ENCODE results near the gene TRIP10. TPM values are rescaled to one million over a fixed set of nuclear protein-coding genes. Genes with fewer than 3 reads are reported as not detected.
A peak's percentile ranks its signal among the peaks of the same experiment; 100 is the strongest.

Gene TRIP10
- total and polyA plus RNA-seq, 4 donors = 60.8 to 97.3 (median 79.8) TPM

DNA sequence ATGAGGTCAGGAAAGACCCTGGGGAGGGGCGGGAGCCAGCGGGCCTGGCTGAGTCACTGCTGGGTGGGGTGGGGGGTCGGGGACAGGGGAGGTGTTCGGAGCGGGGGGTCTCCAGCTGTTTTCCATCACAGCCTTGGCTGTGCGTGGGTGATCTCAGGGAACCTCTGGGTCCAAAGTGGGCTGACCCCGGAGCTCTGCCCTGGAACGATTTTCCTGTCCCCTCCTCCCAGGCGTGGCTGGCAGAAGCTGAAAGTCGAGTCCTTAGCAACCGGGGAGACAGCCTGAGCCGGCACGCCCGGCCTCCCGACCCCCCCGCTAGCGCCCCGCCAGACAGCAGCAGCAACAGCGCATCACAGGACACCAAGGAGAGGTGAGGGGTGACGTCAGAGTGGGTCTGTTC lies 10.6 kb downstream of the TRIP10 start:
- DNase-seq = peak; percentile 64 to 84 (median 75)
- H3K4me3 ChIP-seq = no peak overlapping the region
- 72 to 88% methylated on average over 19 to 20 of the region's 20 CpGs for WGBS, 2 donors
- no peak for ATAC-seq (ENCODE audit: insufficient read depth, low FRiP score)
- no peaks in the 10 kb centered on the region for H3K27me3 ChIP-seq (ENCODE audit: control insufficient read depth in 3 of 3, insufficient read depth in 3 of 3, low read length in 2 of 3)
- no peak overlapping the region for H3K27ac ChIP-seq (ENCODE audit: low read depth in 1 of 2, low read length in 1 of 2)
- no peaks in the 10 kb centered on the region for H3K9me3 ChIP-seq (ENCODE audit: control insufficient read depth in 4 of 4, insufficient read depth in 3 of 4, low read length in 3 of 4)
- TF ChIP-seq, protein P1, sequence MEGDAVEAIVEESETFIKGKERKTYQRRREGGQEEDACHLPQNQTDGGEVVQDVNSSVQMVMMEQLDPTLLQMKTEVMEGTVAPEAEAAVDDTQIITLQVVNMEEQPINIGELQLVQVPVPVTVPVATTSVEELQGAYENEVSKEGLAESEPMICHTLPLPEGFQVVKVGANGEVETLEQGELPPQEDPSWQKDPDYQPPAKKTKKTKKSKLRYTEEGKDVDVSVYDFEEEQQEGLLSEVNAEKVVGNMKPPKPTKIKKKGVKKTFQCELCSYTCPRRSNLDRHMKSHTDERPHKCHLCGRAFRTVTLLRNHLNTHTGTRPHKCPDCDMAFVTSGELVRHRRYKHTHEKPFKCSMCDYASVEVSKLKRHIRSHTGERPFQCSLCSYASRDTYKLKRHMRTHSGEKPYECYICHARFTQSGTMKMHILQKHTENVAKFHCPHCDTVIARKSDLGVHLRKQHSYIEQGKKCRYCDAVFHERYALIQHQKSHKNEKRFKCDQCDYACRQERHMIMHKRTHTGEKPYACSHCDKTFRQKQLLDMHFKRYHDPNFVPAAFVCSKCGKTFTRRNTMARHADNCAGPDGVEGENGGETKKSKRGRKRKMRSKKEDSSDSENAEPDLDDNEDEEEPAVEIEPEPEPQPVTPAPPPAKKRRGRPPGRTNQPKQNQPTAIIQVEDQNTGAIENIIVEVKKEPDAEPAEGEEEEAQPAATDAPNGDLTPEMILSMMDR (IDR thresholded peaks at IDR 0.05; ENCODE audit: control extremely low read depth, extremely low read depth) = no peak
- no peak overlapping the region for H3K9ac ChIP-seq (ENCODE audit: insufficient read depth in 1 of 2, low read length in 2 of 2)
- H3K36me3 ChIP-seq (ENCODE audit: control insufficient read depth in 4 of 4, insufficient read depth in 4 of 4, low read length in 4 of 4) = peaks cover 23 to 51% (median 48%) of the 10 kb centered on the region in 4 donors
- H3K4me1 ChIP-seq (ENCODE audit: control insufficient read depth in 5 of 5, insufficient read depth in 5 of 5, low read length in 5 of 5) = peaks cover 0 to 18% (median 10%) of the 10 kb centered on the region in 5 donors

DNA sequence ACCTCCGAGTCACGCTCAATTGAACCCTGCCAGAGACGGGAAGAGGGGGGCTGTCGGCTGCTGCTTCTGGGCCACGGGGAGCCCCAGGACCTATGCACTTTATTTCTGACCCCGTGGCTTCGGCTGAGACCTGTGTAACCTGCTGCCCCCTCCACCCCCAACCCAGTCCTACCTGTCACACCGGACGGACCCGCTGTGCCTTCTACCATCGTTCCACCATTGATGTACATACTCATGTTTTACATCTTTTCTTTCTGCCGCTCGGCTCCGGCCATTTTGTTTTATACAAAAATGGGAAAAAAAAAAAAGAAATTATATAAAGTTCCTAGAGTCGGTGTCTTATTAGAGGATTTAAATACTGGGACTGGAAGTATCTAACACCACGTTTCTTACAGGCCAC lies 11.7 kb downstream of the TRIP10 start:
- Histone ChIP-seq H3K27me3 (ENCODE audit: control insufficient read depth in 3 of 3, insufficient read depth in 3 of 3, low read length in 2 of 3) (no peaks in the 10 kb centered on the region), H3K27ac (ENCODE audit: low read depth in 1 of 2, low read length in 1 of 2) (no peak overlapping the region), H3K36me3 (ENCODE audit: control insufficient read depth in 4 of 4, insufficient read depth in 4 of 4, low read length in 4 of 4) (peaks cover 20 to 47% (median 43%) of the 10 kb centered on the region in 4 donors), H3K9me3 (ENCODE audit: control insufficient read depth in 4 of 4, insufficient read depth in 3 of 4, low read length in 3 of 4) (no peaks in the 10 kb centered on the region), H3K4me3 (no peak overlapping the region), H3K4me1 (ENCODE audit: control insufficient read depth in 5 of 5, insufficient read depth in 5 of 5, low read length in 5 of 5) (peaks cover 0 to 11% (median 6%) of the 10 kb centered on the region in 5 donors), H3K9ac (ENCODE audit: insufficient read depth in 1 of 2, low read length in 2 of 2) (no peak overlapping the region)
- DNase-seq (no peak), ATAC-seq (ENCODE audit: insufficient read depth, low FRiP score) (no peak)
- 94 to 95% methylated on average over 16 of the region's 16 CpGs for WGBS, 2 donors
- TF ChIP-seq, protein P1 (IDR thresholded peaks at IDR 0.05; ENCODE audit: control extremely low read depth, extremely low read depth) = no peak

DNA sequence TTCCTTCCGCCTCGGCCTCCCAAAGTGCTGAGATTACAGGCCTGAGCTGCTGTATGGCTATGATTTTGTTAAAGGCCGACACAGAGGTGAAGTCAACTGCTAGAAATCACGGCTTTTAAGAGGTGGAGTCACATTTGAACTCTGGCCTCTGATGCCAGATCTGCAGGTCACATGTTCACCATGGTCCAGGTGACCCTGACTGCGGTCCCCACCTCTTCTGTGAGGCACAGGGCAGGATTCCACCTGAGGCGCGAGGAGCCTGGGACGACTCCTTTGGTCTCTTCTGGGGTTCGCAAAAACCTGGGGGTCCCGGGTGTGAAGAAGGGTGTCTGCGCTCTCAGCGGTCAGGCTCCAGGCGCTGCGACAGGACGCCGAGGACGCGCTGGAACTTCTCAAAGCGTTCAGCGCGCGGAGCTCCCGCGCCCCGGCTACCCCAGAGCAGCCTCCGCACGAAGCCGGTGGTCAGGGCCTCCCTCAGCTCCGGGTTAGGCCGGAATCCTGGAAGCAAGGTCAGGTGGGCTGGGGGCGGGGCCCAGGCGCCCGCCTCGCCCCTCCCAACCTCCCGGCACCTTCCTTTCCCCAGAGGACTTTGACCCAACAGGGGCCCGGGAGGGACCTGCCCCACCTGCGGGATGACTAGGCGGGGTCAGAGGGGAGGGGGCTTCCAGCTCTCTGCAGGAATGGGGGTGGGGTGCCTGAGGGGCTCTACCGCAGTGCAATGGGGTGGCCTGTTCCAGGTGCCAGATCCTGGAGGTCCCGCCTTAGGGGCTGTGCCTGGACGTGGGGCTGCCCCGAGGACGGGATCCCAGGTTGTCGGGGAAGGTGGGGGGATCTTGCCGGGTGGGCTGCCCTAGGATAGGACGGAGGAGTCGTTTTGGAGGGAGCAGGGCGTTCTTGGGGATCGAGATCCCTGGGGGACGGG lies 13.0 kb downstream of the TRIP10 start:
- Histone ChIP-seq H3K9me3 (ENCODE audit: control insufficient read depth in 4 of 4, insufficient read depth in 3 of 4, low read length in 3 of 4) (no peaks in the 10 kb centered on the region), H3K9ac (ENCODE audit: insufficient read depth in 1 of 2, low read length in 2 of 2) (no peak overlapping the region), H3K4me1 (ENCODE audit: control insufficient read depth in 5 of 5, insufficient read depth in 5 of 5, low read length in 5 of 5) (peaks cover 0 to 11% (median 6%) of the 10 kb centered on the region in 5 donors), H3K4me3 (no peak overlapping the region), H3K27me3 (ENCODE audit: control insufficient read depth in 3 of 3, insufficient read depth in 3 of 3, low read length in 2 of 3) (no peaks in the 10 kb centered on the region), H3K27ac (ENCODE audit: low read depth in 1 of 2, low read length in 1 of 2) (peak overlapping the region in 1 of 2 donors; percentile 63), H3K36me3 (ENCODE audit: control insufficient read depth in 4 of 4, insufficient read depth in 4 of 4, low read length in 4 of 4) (peaks cover 15 to 39% (median 31%) of the 10 kb centered on the region in 4 donors)
- ATAC-seq (ENCODE audit: insufficient read depth, low FRiP score) = no peak
- TF ChIP-seq, protein P1 (IDR thresholded peaks at IDR 0.05; ENCODE audit: control extremely low read depth, extremely low read depth) = no peak
- no peak for DNase-seq
- WGBS, 2 donors = 78 to 83% methylated on average over 49 to 50 of the region's 50 CpGs

Measured in lung (tissue), 12 donors.